GM19463 (cell line): ENCODE measurements around the gene TTLL5.
"Not testable (repeated sequence)": the region's sequence is repeated elsewhere in the genome, so short reads cannot be mapped to it uniquely, and the experiment has no call there.

Experiments used
- ATAC-seq: cut with Tn5 transposase; IDR thresholded peaks from one replicate; pipeline ENCODE4 v1.9.1; 2021; ENCODE audit warnings: mild to moderate bottlenecking, moderate library complexity; ENCODE audit not compliant: unreplicated experiment

The TTLL5 gene

GRCh38 chr14:75648066-75648838, 12.8 kb upstream of the TTLL5 start:
- ATAC-seq = no peak

DNA sequence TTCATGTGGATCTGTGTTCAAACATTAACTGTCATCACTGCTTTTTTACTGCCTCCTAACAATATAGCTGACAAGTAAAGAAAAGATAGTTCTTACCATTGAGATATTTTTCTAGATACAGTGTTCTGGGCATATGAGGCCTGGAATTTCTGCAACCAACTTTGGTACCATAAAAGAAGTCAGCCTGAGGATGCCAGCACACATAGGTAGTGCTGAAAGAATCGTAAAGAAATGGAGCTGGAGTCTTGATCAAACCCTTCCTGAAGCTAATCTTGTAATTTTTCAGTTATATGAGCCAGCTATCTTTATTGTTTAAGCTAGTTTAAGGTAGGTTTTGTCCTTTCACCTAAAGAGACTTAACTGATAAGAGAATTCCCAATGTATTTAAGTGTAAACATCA, 11.7 kb upstream of the TTLL5 start:
- ATAC-seq = no peak

GRCh38 chr14:75649773-75650172, 11.3 kb upstream of the TTLL5 start:
- no peak for ATAC-seq

DNA sequence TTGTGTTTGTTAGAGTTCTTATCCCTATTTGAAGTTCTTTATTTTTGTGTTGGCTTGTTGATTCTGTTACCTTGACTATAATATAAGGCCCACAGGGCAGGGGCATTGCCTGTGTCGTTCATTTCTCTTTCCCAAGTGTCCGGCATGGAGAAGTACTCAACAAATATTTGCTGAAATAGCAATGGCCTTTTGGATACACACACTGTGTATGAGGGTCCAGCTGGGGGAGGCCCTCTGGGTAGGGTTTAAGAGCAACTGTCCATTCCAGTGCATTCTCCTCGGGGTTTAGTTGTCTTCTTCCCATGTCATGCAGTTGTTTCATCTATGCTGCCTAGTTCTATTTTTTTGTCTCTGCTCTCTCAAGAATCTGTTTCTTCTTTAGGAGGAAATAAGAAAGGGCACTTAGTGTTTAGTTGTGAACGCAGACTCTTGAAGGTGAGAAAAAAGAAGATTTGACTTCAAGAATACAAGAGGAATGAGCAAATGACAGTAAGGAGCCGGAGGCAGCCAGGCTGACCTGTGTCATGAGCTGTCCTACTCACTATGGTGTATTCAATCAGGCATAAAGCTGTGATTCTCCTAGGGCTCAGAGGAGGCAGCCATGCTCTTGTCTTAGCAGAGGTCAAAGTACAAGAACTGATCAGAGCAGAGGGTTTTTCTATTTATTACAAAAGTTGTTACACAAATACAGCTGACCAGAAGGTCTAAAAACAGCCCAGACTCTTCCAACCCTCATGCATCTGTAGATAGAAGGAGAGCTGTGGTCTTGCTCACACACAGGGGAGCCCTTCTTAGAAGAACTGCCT, 10.6 kb upstream of the TTLL5 start:
- ATAC-seq = no peak

DNA sequence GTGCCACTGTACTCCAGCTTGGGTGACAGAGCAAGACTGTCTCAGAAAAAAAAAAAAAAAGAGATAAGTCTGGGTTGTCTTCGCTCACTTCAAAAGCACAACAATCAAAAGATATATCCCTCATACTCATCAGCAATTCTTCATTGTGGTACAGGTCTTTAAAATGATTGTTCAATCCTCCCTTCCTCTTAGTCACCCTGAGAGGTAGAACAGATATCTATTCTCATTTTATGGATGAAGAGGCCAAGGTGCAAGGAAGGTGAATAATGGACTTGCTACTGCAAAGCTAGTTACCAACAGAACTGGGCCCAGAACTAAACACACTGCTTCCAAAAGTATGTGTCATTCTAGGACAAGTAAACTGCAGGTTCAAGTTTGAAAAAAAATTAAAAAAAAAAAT, 7.5 kb upstream of the TTLL5 start:
- no peak for ATAC-seq

DNA sequence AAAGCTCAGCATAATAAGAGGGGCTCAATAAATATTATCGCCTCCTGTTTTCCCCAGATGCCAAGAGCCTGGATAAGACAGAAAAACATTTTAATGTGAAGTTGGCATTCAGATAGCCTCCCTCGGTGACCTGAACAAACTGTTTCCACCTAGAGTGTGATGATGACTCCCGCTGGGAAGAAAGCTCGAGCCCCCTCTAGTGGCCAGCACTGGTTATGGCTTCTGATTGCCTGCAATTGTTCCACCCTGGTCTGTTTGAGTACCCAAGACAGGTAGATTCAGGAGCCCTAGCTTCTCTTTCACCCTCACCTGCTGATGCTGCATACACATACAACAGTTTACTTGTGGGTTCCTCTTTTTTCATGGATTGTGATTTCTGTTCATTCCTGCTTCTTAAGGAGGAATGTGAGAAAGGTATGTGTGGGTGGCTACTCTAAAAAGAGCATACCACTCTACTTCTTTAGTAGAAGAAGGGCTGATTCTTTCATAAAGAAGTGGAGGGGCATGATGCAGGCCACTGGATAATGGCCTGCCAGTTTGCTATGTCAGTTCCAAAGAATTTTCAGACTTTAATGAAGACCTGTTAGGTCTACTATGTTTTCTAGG, 6.8 kb upstream of the TTLL5 start:
- no peak for ATAC-seq

DNA sequence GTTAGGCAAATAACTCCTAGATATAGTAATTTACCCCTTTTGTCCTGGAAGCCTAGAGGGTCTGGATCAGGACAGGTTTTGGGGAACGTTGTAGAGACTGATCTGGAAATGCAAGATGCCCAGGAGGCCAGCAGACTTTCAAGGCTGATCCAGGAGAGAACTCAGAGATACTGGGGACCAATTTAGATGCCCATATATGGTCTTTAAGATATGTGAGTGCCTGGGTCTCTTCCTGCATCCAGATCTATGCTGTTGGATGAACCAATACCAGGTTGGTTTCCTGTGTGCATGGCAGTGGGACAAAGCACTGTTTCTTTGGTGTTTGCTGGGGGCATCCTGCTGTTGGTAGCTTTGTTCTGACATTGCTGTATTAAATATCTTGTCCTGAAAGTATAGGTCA, 5.8 kb upstream of the TTLL5 start:
- ATAC-seq = no peak

DNA sequence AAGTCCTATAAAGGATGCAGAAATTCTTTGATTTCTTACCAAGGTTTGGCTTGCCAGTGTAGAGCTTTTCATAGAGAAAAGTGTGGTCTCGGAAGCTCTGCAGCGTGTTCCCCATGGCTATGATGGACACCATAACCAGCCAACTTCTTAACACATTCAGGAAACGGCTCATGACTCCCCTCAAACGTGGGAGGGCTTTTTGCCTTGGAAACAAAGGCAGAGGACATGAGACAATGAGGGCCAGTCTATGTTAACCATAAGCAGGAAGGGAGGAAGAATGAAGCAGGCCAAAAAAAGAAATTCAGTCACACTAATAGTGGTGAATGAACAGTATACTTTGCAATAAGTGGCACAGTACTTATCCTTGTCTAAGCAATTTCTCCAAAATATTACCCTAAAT, 3.7 kb upstream of the TTLL5 start:
- ATAC-seq = no peak

DNA sequence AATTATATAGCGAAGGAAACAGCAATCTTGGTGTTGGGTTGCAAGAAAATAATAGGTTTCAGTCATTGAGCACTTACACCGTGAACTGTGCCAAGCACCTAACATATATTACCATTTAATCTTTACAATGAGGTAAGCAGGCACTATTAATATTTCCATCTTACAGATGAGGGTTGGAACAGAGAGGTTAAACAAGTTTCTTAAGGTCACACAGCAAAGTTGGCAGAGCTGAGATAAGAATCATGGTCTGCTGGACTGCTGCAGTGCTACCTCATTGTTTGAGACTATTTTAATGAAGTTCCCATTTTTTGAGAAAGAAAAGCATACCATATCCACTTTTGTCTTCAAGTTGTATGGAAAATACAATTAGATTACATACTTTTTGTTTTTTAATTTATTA, 2.1 kb upstream of the TTLL5 start:
- no peak for ATAC-seq

DNA sequence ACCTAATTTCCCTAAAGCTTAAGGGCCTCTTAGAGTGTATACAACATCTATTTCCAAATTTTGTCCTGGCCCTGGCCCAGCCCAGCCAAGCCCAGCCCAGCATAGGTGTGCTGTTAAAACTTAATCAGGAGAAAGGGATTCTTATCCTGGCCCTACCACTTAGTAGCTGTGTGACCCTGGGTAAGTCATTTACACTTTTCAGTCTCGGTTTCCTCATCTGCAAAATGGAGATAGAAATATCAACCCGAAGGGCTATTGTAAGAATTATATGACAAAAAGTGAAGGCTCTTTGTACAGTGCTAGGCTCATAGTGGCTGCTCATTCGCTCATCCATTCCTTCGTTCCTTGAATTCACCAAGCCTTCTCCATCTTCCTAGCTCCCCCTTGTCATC, 812 bp upstream of the TTLL5 start:
- ATAC-seq = no peak

DNA sequence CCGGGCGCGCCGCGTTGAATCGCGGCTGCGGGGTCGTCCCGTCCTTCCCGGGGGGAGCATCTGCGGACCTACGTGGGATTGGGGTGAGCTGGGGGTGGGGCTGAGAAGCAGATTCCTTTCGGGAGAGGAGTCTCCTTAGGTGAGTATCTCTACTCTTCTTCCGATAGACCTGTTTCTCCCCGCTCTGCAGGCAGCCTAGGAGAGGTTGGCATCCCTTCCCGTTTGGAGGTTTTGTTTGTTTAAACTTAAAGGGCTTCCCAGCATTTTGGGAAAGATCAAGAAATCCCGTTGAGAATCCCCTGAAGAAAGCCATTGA, 411 bp downstream of the TTLL5 start:
- no peak for ATAC-seq

- no peak for ATAC-seq
Observed at GRCh38 chr14:75662966-75663365, 1.9 kb downstream of the TTLL5 start.

GRCh38 chr14:75667099-75667765, 6.2 kb downstream of the TTLL5 start:
- no peak for ATAC-seq

DNA sequence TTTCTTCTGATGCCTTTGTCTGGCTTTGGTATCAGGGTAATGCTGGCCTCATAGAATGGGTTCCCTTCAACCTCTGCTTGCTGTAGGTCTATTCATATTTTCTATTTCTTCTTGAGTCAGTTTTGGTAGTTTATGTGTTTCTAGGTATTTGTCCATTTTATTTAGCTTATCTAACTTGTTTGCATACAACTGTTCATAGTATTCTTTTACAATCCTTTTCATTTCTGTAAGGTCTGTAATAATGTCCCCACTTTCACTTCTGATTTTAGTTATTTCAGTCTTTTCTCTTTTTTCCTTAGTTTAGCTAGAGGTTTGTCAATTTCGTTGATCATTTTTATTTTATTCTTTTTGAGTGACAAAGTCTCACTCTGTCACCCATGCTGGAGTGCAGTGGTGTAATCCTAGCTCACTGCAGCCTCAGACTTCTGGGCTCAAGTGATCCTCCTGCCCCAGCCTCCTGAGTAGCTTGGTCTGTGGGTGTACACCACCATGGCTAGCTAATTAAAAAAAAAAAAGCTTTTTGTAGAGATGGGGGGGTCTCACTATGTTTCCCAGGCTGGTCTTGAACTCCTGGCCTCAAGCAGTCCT, 11.7 kb downstream of the TTLL5 start:
- ATAC-seq = no peak

DNA sequence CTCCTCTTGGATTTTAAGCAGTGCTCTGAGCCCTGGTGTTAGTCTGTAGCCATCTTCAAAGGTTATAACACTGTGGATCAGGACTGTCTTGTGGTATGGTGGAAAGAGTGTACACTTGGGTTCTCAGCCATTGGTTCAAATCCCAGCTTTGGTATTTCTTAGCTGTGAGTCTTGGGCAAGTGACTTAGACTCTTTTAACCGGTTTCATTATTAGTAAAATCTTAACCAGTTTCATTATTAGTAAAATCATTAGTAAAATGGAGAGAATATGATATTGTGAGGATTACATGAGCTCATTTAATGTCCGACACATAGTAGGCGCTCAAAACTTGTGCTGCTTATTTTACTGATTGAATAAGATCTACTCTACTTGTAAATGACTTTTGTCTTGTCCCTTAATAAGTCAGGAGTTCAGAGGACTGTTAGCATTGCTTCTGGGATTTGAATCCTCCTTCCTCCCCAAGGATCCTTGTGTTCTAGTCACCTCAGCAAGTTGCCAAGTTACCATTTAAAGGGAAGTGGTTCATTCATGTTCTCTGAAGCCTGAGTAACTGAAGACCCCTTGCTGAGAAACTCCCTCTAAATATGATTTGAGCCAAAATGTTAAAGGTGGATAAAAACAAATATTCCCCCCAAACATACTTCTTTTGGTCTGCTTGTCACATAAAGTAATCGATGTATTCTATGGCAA, 12.4 kb downstream of the TTLL5 start:
- no peak for ATAC-seq

GRCh38 chr14:75675265-75675960, 14.4 kb downstream of the TTLL5 start:
- ATAC-seq = no peak

GRCh38 chr14:75685910-75686309, 24.9 kb downstream of the TTLL5 start:
- ATAC-seq = no peak

DNA sequence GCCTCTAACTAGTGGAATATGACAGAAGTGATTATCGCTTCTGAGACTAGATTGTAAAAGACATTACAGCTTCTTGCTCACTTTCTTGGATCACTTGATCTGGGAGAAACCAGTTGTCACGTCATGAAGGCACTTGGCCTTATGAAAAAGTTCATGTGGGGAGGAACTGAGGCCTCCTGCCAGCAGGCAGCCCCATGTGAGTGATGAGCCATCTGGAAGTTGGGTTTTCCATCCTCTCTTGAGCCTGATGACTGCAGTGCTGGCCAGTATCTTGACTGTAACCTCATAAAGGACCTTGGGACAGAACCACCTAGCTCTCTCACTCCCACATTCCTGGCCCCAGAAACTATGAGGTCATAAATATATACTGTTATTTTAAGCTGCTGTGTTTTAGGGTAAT, 28.0 kb downstream of the TTLL5 start:
- ATAC-seq = no peak

- ATAC-seq = no peak
Observed at GRCh38 chr14:75690010-75690409, 29.0 kb downstream of the TTLL5 start.

DNA sequence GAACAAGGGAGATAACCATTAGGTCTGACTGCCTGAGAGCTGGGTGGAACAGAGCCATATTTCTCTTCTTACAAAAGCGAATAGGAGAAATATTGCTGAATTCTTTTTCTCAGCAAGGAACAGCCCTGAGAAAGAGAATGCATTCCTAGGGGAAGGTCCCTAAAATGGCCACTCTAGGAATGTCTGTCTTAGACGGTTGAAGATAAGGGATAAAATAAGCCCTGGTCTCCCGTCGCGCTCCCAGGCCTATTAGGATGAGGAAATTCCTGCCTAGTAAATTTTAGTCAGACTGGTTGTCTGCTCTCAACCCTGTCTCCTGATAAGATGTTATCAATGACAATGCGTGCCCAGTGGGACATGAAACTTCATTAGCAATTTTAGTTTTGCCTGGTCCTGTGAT, 34.0 kb downstream of the TTLL5 start:
- not testable (repeated sequence) for ATAC-seq
